Cardiac ventricle fibroblast (primary cell): Measurements from ENCODE around the gene LCE3C. TPM values are rescaled to one million over a fixed set of nuclear protein-coding genes. Genes with fewer than 3 reads are reported as not detected.

ENCODE experiments used
- total RNA-seq: library from RNA; depleted of rRNA; stranded (reverse); fragments of >200 nt; gene quantifications from 2 replicates; pipeline ENCODE4 v1.2.3, GENCODE V29; 2015

LCE3C gene
- total RNA-seq, result not detected in 2 replicates

GRCh38 chr1:152599934-152600333 lies at the start of gene LCE3C:
TSS of gene LCE3C (plus strand) at chr1:152600234. CDS start at chr1:152600732, 498 bp downstream.

GRCh38 chr1:152566681-152567080 lies 33.4 kb upstream of the LCE3C start, which contains the start of gene LCE3E:
TSS of gene LCE3E (minus strand) at chr1:152566780. CDS start at chr1:152566208, 572 bp downstream.

GRCh38 chr1:152580433-152580832 lies 19.6 kb upstream of the LCE3C start, which contains the start of gene LCE3D:
TSS of gene LCE3D (minus strand) at chr1:152580516. CDS start at chr1:152579936, 580 bp downstream.

GRCh38 chr1:152613511-152613910 lies 13.5 kb downstream of the LCE3C start, which contains the start of gene LCE3B:
TSS of gene LCE3B (plus strand) at chr1:152613811. CDS start at chr1:152613811, 0 bp downstream.

GRCh38 chr1:152622803-152623202 lies 22.8 kb downstream of the LCE3C start, which contains the start of gene LCE3A:
TSS of gene LCE3A (minus strand) at chr1:152623103. CDS start at chr1:152623103, 0 bp downstream.

Other genes starting within 250 kb of the LCE3C start
- gene FLG2, start 240.2 kb upstream of the LCE3C start, total RNA-seq, result not detected in 2 replicates
- not detected in 2 replicates for gene CRNN, start 186.0 kb upstream of the LCE3C start, total RNA-seq
- not detected in 2 replicates for gene LCE5A, start 89.4 kb upstream of the LCE3C start, total RNA-seq
- gene CRCT1, start 85.8 kb upstream of the LCE3C start, total RNA-seq, result not detected in 2 replicates
- gene LCE3E, start 33.5 kb upstream of the LCE3C start, total RNA-seq, result not detected in 2 replicates
- gene LCE3D, start 19.7 kb upstream of the LCE3C start, total RNA-seq, result not detected in 2 replicates
- gene LCE3B, start 13.6 kb downstream of the LCE3C start, total RNA-seq, result not detected in 2 replicates
- gene LCE3A, start 22.9 kb downstream of the LCE3C start, total RNA-seq, result not detected in 2 replicates
- gene LCE2D, start 63.1 kb downstream of the LCE3C start, total RNA-seq, result not detected in 2 replicates
- not detected in 2 replicates for gene LCE2C, start 75.0 kb downstream of the LCE3C start, total RNA-seq
- gene LCE2B, start 85.9 kb downstream of the LCE3C start, total RNA-seq, result not detected in 2 replicates
- gene LCE2A, start 98.1 kb downstream of the LCE3C start, total RNA-seq, result not detected in 2 replicates
- gene LCE4A, start 107.9 kb downstream of the LCE3C start, total RNA-seq, result not detected in 2 replicates
- not detected in 2 replicates for gene KPRP, start 157.8 kb downstream of the LCE3C start, total RNA-seq
- not detected in 2 replicates for gene LCE1F, start 174.9 kb downstream of the LCE3C start, total RNA-seq
- not detected in 2 replicates for gene LCE1E, start 186.0 kb downstream of the LCE3C start, total RNA-seq
- not detected in 2 replicates for gene LCE1D, start 196.5 kb downstream of the LCE3C start, total RNA-seq
- not detected in 2 replicates for gene LCE1C, start 206.4 kb downstream of the LCE3C start, total RNA-seq
- not detected in 2 replicates for gene LCE1B, start 211.7 kb downstream of the LCE3C start, total RNA-seq
- not detected in 2 replicates for gene LCE1A, start 227.2 kb downstream of the LCE3C start, total RNA-seq
- not detected in 2 replicates for gene LCE6A, start 242.6 kb downstream of the LCE3C start, total RNA-seq